ENCODE measurements around the gene WNT8B.

WNT8B gene

DNA sequence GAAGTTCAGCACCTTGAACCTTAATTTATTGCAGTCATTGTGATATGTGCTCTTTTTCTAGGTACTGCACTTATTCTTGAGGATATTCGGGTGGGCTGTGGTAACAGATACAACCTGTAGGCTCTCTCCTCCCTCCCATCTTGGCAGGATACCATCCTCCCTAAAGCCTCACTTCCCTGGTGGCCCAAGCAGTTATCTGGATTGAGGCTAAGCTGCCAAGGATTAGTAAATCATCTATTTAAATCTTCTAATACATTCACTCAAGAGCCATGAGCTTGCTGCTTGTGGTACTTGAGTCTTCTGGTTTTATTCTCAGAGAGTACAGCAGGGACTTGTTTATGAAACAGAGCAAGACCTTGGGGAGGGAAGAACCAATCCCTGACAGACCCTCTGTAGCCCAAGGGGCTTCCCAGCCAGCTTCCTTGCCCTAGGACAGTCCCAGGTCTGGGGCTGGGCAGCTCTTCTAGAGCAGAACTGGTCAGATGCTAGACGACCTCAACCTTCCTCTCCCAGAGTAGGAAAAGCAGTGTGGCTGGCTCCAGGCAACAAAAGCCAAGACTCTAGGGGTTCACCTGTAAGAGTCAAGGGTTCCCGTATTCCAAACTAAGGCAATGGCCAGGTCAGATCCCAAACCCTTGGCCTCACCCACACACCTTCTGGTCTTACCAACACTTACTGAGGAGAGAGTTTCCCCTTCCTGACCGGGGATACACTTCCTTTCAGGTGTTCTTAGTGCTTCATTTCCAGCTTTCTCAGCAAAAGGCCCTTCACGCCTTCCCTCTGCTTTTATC lies 21.3 kb downstream of the WNT8B start:
- no peak for DNase-seq

DNA sequence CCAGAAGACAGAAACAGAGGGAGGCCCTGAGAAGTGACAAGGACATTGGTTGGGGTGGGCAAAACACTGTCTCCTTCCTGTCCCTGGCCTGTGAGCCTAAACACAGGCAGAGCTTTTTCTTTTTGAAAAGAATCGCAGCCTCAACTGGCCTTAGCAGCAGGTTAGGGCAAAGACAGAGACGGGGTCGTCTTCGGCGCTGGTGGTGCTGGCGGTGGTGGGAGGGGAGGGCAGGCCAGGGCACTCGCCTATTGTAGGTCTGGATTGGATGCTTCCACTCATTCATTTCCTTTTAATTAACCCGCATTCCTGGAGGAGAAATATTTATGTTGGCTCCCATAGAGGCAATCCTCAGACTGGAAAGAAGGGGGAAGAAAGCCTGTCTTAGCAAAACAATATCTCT lies 22.6 kb downstream of the WNT8B start:
- no peak for DNase-seq

DNA sequence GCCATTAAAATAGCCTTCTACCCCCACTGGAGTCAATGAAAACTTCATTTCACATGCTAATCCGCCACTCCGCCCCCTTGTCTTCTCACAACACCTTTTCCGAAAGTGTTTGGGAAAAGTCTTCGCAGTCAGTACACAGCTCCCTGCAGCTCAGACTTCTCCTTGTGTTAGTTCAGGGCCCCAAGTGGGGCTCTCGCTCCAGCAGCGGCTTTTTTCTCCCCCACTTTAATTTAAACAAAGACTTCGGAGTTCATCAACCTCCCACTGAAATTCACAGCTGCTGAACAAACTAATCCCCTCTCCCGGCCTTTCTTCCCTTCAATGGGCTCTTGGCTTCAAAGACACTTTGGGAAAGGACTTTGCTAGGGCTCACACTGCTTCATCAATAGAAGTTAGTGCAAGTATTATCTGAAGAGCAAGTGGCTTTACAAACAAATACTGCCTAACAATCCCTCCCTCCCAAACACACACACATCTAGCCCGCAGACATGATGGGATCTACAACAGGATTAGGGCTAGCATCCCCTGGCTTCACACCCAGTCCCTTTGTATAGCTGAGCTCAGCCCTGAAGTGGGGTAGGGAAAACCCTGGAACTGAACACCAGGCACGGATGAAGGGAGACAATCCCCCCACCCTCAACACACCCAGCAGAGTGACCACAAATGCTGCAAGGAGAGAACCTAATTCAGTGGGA lies 23.1 kb downstream of the WNT8B start:
- no peak for DNase-seq

DNA sequence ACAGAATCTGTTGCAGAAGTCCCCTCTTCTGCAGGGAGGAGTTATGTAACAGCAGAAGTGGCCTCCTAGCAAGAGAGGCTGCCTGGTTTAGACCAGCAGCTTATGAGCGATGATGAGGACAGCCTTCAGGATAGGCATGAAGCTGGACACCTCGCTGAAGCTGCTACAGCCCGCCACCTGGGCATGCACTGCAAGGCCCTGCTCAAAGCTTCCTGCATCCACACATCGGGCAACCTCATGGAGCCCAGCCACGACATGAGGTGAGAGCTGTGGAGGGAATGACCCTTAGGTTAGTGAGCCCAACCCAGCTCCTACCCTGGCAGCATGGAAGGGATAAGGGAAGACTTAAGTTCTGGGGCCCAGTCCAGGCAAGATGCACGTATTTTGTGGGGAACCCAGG lies 24.7 kb downstream of the WNT8B start:
- no peak for DNase-seq

DNA sequence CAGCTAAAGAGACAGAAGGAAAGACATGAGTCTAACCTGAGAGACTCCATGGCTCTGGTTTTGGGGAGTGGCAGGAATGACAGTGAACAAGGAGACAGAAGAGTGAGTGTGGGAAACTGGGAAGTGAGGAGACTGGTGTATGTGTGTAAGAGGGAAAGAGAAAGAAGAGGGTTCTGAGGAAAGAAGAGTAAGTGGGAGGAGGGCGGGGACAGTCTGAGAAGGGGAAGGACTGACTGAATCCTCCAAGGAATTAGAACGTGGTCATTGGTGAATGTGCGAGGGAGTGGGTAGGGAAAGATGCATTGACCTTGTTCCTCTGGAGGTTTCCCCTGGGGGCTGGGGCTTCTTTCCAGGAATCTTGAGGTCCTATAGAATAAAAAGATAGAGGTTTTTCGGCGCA lies 26.6 kb downstream of the WNT8B start:
- no peak for DNase-seq

DNA sequence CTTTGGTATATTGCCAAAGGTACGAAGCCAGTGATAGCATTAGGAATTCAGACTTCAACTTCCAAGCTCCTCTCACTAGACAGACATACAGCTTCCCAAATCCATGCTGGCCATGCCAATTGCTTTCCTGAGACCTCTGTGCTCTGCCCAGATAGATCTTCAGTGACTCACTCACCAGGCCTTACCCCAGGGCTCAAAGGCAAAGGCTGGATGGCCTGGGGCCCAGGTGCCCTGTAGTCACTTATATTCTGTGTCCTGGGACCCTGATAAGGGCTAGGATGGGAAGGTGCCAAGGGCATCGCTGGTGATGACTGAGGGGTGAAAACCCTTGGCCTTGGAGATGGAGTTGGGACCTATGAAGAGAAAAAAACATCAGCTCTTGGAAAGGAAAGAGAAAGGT lies 27.7 kb downstream of the WNT8B start:
- no peak for DNase-seq

DNA sequence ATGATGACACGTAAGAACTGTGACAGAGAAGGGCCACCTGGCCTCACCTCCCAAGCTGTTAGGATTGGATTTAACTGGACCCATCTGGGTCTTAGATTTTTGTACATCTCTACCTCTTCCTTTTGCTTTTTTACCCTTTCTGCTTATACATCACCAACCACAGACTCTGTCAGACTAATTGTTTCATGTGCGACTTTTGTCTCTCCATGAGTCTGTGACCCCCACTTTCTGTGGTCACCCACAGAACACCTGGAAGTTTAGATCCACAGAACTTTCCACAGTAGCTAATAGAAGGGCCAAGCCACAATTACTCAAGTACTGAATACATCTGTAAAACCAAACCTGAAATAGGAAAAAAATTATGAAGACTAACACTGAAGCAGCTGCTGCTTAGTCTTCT lies 33.8 kb downstream of the WNT8B start:
- DNase-seq = no peak

DNA sequence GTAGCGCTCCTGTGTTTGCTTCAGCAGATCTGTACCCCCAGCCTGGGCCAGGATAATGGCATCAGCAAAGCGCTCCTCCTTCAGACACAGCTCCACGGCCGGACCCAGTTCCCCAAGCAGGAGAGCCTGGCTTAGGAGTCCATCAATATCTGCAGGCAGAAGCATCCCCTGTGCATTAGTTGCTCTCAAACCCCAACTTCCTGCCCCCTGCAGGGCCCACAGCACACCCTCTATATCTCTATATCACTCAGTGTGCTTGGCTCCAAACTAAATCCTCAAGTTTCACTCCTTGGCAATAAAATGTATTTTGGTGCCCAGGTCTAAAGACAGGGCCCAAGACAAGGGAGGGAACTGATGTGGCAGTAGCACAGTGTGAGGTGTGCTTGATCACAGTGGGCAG lies 35.2 kb downstream of the WNT8B start:
- DNase-seq = no peak

DNA sequence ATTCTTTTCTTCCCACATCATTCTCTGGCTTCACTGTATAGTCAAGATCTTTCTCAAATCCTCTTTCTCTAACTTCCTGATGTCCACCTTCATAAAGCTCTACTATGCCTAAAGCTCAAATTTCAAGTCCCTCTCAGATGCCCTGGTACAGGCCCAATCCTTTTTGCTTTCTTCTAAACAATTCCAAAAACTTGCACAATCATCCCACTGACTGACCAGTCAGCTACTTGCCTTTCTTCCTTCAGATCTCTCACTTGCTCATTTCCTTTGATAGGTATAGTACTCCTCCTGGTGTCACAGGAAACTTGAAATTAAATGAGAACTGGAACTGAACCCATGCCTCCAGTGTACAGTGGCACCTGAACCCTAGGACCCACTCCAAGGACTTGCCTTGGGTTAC lies 38.6 kb downstream of the WNT8B start:
- DNase-seq = no peak

DNA sequence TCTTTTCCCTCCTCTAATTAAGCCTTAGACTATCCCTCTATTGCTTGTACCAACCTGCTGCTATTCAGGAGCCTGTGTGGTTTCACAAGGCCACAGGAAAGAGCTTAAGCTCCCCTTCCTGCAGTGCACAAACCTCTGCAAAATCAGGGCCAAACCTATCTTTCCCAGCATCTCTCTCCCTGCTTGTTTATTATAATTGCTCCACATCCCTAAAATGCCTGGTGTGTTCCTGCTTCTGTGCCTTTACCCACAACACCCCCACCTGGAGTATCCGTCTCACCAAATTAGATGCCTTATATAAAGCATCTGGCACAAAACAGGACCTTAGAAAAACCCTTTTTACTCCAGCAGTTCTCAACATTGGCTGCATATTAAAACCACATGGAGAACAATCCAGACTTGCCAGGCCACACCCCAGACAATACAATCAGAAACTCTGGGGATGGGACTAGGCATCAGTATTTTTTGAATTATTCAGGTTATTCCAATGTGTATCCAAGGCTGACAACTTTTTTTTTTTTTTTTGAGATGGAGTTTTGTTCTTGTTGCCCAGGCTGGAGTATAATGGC lies 40.2 kb downstream of the WNT8B start:
- DNase-seq = no peak

DNA sequence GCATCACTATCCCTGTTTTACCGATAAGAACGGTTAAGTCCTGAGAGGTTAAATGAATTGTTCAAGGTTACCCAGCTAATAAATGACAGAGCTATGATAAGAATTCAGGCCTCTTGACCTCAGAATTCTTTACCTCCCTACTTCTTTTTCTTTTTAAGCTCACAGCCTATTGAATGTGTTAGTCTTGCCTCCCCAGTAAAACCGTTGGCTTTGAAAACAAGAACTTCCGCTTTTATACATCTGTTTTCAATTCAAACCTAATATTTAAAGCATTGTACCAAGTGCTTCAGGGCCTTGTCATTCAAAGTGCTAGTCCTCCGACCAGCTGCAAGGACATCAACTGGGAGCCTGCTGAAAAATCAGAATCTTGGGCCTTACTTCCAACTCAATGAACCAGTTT lies 41.3 kb downstream of the WNT8B start:
- DNase-seq = no peak

DNA sequence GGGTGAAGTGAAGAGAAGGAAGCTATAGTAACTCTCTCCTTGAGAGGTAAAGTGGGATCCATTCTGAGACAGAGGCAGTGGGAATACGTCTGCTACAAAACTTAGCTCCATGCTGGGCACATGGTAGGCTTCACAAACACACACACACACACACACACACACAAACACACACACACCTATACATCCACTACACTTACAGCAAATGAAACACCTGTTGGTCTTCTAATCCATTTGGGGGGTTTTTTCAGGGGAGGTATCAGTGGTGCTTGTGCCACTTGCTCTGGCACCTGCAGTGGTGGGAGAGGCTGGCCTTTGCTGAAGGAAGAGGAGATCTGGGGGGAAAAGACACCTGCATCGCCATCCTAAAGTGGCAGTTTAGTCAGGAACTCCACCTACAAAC lies 42.4 kb downstream of the WNT8B start:
- DNase-seq = no peak

DNA sequence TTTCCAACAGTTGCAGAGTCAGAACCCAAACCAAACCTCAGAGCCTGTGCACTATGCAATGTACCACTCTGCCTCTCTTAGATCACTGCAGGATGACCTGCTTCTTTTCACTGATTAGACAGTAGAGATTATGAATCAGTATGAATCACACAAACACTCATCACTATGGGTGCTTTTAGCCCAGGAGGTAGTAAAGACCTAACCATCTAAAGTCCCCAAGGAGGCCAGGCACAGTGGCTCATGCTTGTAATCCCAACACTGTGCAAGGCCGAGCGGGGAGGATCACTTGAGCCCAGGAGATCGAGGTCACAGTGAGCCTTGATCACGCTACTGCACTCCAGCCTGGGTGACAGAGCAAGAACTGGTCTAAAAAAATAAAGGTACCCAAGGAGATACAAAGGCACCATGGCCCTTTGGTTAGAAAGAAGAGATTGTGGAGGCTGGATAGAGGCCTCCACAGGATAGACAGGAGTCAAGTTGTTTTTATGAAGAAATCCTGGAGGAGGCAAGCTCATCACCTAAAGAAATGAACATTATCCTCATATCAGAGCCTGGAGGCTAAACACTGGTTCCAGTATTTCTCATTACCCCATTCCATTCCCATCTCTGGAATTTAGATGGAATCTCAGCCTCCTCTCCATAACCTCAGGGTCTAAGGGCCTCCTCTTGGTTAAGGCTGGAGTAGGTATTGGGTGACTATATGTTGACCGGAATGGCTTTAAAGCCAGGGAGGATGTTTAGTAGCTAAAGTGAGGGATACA lies 44.0 kb downstream of the WNT8B start:
- no peak for DNase-seq

DNA sequence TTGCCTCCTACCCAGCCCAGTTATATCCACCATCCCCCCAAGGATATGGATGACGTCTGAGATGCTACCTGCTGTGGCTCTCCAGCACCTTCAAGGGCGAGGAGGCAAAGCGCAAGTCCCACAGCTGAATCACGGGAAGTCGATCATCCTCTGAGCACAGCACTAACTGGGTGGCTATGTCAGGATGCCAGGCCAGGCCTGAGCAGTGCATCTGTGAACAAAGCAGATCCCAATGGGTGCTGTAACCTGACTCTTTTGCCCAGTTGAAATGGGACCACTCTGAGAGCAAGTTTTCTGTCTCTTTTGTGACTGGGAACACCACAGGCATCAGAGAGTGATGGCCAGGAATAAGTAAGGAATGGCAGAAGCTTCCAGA lies 44.5 kb downstream of the WNT8B start:
- no peak for DNase-seq

DNA sequence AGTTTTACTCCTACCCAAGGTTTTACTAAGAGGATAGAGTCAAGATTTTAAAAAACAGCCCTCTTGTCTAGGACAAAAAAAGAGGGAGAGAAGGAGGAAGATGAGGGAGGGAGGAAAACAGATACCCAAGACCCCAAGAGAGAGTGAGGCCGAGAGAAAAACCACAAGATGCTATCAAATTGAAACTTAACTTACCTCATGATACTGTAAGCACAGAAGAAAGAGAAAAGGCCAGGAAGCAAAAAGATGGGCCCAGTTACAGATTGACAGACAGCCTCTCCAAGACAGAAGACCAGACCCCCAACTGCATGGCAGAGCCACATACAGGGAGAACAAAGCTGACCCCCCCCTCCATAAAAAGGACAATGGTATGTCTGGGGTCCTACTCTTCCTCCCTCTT lies 45.5 kb downstream of the WNT8B start:
- DNase-seq = no peak

DNA sequence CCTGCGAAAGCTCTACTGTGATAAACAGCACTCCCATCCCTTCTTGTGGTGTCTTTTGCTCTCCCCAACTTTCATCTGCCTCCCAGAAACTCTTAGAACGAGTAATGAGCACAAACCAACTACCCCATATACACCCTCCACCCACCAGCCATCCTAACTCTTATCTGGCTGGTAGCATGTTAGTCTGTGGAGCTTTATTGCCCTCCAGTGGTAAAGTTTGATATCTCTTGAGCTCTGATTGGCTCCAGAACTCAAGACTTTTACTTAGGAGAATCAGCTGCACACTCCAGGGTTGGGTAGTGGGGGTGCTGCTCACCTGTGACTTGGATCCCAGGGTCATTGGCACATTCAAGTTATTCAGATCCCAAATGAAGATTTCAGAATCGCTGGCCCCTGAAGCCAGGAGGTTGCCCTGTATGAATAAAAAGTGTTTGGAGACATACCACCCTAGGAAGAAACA lies 45.9 kb downstream of the WNT8B start:
- DNase-seq = peak in 2 of 4 experiments; percentile 8 to 12

DNA sequence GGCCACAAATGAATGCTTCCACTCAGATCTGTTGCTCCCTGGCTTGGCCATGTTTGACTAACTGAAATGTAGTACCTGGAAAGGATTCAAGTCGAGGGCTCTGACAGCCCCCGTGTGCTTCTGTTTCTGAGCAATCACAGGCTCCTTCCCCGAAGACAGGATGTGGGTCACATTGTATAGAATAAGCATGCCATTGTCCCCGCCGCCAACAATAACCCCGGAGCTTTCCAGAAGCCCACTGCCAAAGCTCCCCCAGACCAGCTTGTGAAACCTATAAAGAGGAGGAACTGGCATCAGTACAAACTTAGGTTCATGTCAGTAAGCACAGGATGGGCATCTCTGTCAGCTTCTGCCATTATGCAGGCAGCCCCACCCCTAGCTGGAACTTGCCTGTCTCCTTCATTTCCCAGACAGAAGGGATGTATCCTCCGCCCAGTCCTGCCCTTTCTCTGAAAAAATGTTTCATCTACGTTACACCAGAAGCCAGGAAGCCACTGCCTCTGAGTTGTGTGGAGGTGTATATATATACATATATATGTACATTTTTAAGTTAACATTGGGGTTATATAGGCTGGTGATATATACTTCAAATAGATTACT lies 46.5 kb downstream of the WNT8B start:
- DNase-seq = peak; percentile 9 to 53 (median 40)

DNA sequence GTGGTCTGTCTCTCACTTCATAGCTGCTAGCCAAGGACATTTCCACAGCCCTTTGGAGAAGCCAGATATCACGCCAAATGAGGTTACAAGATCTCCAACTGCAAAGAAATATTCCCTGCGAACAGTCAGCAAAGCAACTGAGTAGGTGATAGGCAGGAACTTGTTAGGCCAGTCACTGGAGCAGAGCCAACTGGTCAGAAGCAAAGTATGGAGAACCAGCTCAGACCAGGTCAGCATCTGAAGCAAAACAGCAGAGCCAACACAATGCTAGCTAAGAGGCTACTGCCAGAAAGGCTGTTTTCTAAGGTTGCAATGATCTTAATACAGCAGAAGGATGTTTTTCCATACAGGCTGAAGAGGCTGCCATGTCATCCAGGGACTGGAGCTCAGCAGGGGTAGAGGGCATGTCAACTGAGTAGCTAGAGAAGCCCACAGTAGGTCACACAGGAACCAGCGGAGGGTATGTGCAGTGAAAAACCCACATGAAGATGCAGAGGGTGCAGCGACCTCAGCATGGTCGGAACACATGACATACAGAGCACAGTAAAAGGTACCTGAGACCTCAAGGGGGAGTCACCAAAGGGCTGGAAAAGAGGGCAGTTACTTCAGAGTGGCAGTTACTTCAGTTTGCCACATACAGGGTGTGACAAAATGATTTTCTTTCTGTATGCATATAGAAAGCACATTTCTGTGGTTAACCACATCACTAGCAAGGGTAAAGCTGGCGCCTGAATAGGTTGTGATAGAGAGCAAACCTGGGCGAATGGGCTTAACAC lies 47.9 kb downstream of the WNT8B start:
- peak in 3 of 4 experiments; percentile 28 to 51 (median 40) for DNase-seq

DNA sequence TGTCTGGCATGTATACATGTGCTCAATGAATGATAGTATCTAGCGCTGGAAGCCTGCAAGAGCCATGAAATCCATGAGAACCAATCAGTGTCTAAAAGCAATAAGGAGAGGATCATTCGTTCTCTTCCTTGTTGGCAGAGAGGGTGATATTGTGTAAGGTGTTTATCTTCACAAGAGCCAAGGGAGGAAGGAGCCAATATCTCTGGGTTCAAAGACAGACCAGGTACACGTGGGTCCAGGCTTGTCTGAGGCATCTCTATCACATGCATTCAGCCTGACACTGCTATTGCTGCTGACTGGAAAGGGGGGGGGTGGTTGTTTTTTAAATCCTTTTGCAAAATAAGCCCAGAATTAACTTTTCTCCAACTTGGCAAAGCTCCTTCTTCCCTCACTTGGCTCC lies 52.8 kb downstream of the WNT8B start:
- DNase-seq = no peak

DNA sequence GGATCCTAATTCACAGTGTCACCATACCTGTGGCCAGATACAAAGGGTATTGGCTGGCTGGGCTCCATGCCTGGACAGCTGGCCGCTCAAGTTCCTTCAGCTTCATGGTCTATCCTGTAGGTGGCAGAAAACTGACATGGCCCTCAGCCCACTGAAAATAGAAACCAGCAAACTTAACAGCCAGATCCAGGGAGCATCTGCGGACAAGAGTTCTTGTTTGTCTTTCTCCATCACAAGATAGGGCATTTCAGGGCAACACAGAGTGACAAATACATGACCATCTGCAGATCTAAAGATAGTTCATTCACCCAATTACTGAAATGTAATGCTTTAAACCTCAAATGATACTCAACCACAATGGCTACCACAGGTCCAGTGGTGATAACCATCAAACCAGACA lies 54.0 kb downstream of the WNT8B start:
- DNase-seq = no peak

DNA sequence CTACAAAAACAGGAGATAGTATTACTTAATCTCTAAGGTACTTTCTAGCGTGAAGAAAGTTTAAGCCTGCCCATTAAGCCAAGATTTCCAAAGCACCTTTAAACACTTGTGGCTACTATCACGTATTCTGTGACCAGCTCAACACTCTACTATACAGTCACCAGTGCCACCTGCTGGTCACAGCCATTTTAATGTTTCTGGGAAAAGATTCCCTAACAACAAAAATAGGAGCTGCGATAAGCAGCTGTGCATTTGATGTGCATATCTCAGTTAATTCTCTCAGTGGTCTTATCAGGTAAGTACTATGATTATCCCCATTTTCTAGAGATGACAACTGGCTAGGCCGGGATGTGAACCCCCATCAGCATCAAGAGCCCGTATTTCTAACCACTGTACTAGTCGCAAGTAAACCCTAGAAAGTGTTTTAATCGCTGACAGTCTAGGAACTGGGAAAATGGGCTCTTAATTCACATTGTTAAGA lies 56.0 kb downstream of the WNT8B start:
- DNase-seq = peak; percentile 19 to 31 (median 26)
